ENCODE measurements around the gene TM9SF1. TPM values are rescaled to one million over a fixed set of nuclear protein-coding genes. Genes with fewer than 3 reads are reported as not detected.

The TM9SF1 gene
- total and polyA plus RNA-seq, 2 of the 13 experiments (the other 11 are each of a cell fraction or from before 2014, with no cell fraction given), result 83.2 to 110 TPM

- no peak for TF ChIP-seq ZNF841 (CRISPR knock-in tag; IDR thresholded peaks at IDR 0.05; ENCODE audit: borderline replicate concordance)
- TF ChIP-seq ZNF83 (CRISPR knock-in tag; IDR thresholded peaks at IDR 0.05; ENCODE audit: borderline replicate concordance), result no peak
- TF ChIP-seq ZNF160 (CRISPR knock-in tag; IDR thresholded peaks at IDR 0.05), result no peak
- no peak for TF ChIP-seq ZFAT (CRISPR knock-in tag; conservative IDR thresholded peaks at IDR 0.05)
- TF ChIP-seq ZNF280D (CRISPR knock-in tag; IDR thresholded peaks at IDR 0.05), result no peak
- TF ChIP-seq ELF4 (CRISPR knock-in tag; IDR thresholded peaks at IDR 0.05; ENCODE audit: borderline replicate concordance), result no peak
- no peak for TF ChIP-seq SRSF4 (IDR thresholded peaks at IDR 0.05; ENCODE audit: low read depth, low read length, poor library complexity, severe bottlenecking)
- no peak for TF ChIP-seq ZNF660 (CRISPR knock-in tag; IDR thresholded peaks at IDR 0.05; ENCODE audit: borderline replicate concordance, low read depth)
- no peak for TF ChIP-seq ZNF451 (CRISPR knock-in tag; IDR thresholded peaks at IDR 0.05)
- peak; percentile 27 for TF ChIP-seq MED8 (CRISPR knock-in tag; IDR thresholded peaks at IDR 0.05; ENCODE audit: insufficient replicate concordance)
- no peak for TF ChIP-seq GMEB1 (CRISPR knock-in tag; IDR thresholded peaks at IDR 0.05; ENCODE audit: borderline replicate concordance)
- TF ChIP-seq SKIL (CRISPR knock-in tag; IDR thresholded peaks at IDR 0.05; ENCODE audit: borderline replicate concordance), result no peak
- TF ChIP-seq ERF (CRISPR knock-in tag; IDR thresholded peaks at IDR 0.05), result no peak
- no peak for TF ChIP-seq ADNP (CRISPR knock-in tag; IDR thresholded peaks at IDR 0.05)
- no peak for TF ChIP-seq ZNF670 (CRISPR knock-in tag; IDR thresholded peaks at IDR 0.05; ENCODE audit: borderline replicate concordance)
- TF ChIP-seq PHB2 (IDR thresholded peaks at IDR 0.05; ENCODE audit: partially characterized antibody), result no peak
- TF ChIP-seq UBTF (CRISPR knock-in tag; IDR thresholded peaks at IDR 0.05), result no peak
- TF ChIP-seq ZNF333 (CRISPR knock-in tag; IDR thresholded peaks at IDR 0.05; ENCODE audit: borderline replicate concordance), result no peak
- TF ChIP-seq STAG1 (CRISPR knock-in tag; IDR thresholded peaks at IDR 0.05), result no peak
Measured at GRCh38 chr14:24198814-24199524, 3.7 kb upstream of the TM9SF1 start (continued).
